ENCODE data around the gene YAE1. TPM values are rescaled to one million over a fixed set of nuclear protein-coding genes. Genes with fewer than 3 reads are reported as not detected.

YAE1 gene
- total RNA-seq, 1 donor from 2014 or later = 42.5 TPM

GRCh38 chr7:39592586-39592985, 26.4 kb downstream of the YAE1 start:
- Mint-ChIP-seq H3K9me3 (no peaks in the 10 kb centered on the region), H3K27me3 (ENCODE audit: low read depth) (no peaks in the 10 kb centered on the region), H3K4me3 (no peak overlapping the region), H3K27ac (ENCODE audit: unreplicated experiment) (no peak overlapping the region), H3K4me1 (peaks cover 5% of the 10 kb centered on the region), H3K36me3 (ENCODE audit: low read depth) (no peaks in the 10 kb centered on the region)
- no peak for TF ChIP-seq CTCF (conservative IDR thresholded peaks at IDR 0.05)
- no peak for DNase-seq (ENCODE audit: low read depth, low spot score)

- DNase-seq (ENCODE audit: low read depth, low spot score) = no peak
- Mint-ChIP-seq H3K9me3 (no peaks in the 10 kb centered on the region), H3K27ac (ENCODE audit: unreplicated experiment) (no peak overlapping the region), H3K4me1 (no peaks in the 10 kb centered on the region), H3K4me3 (no peak overlapping the region), H3K27me3 (ENCODE audit: low read depth) (no peaks in the 10 kb centered on the region), H3K36me3 (ENCODE audit: low read depth) (no peaks in the 10 kb centered on the region)
- no peak for TF ChIP-seq CTCF (conservative IDR thresholded peaks at IDR 0.05)
Observed at GRCh38 chr7:39594988-39595620, 28.9 kb downstream of the YAE1 start.

GRCh38 chr7:39602351-39602750, 36.1 kb downstream of the YAE1 start:
- Mint-ChIP-seq H3K4me1 (no peaks in the 10 kb centered on the region), H3K4me3 (no peak overlapping the region), H3K9me3 (peaks cover 5% of the 10 kb centered on the region), H3K36me3 (ENCODE audit: low read depth) (peaks cover 3% of the 10 kb centered on the region), H3K27ac (ENCODE audit: unreplicated experiment) (no peak overlapping the region), H3K27me3 (ENCODE audit: low read depth) (no peaks in the 10 kb centered on the region)
- TF ChIP-seq CTCF (conservative IDR thresholded peaks at IDR 0.05) = no peak
- DNase-seq (ENCODE audit: low read depth, low spot score) = no peak

- peaks cover 3% of the 10 kb centered on the region for H3K36me3 Mint-ChIP-seq (ENCODE audit: low read depth)
- DNase-seq (ENCODE audit: low read depth, low spot score) = no peak
- H3K4me3 Mint-ChIP-seq = no peak overlapping the region
- no peak overlapping the region for H3K27ac Mint-ChIP-seq (ENCODE audit: unreplicated experiment)
- H3K4me1 Mint-ChIP-seq = peaks cover 2% of the 10 kb centered on the region
- peaks cover 5% of the 10 kb centered on the region for H3K9me3 Mint-ChIP-seq
- H3K27me3 Mint-ChIP-seq (ENCODE audit: low read depth) = peaks cover 5% of the 10 kb centered on the region
- TF ChIP-seq CTCF (conservative IDR thresholded peaks at IDR 0.05) = no peak
Observed at GRCh38 chr7:39603924-39604323, 37.7 kb downstream of the YAE1 start.

GRCh38 chr7:39605087-39605486, 38.9 kb downstream of the YAE1 start:
- Mint-ChIP-seq H3K36me3 (ENCODE audit: low read depth) (peaks cover 3% of the 10 kb centered on the region), H3K9me3 (peaks cover 5% of the 10 kb centered on the region), H3K4me3 (no peak overlapping the region), H3K4me1 (peaks cover 10% of the 10 kb centered on the region), H3K27me3 (ENCODE audit: low read depth) (peaks cover 15% of the 10 kb centered on the region), H3K27ac (ENCODE audit: unreplicated experiment) (no peak overlapping the region)
- no peak for TF ChIP-seq CTCF (conservative IDR thresholded peaks at IDR 0.05)
- DNase-seq (ENCODE audit: low read depth, low spot score) = no peak

All from neural crest cell (in vitro differentiated cells).